Stimulated activated CD8-positive, alpha-beta memory T cell treated with anti-CD3 and anti-CD28 coated beads, Interleukin-15, amount 100 ng/mL, for 48 hours (primary cell): Measurements from ENCODE around the gene LOXL3.
"Not testable (repeated sequence)": the region's sequence is repeated elsewhere in the genome, so short reads cannot be mapped to it uniquely, and the experiment has no call there.

Source experiments
- DNase-seq, 2 donors: peaks; one replicate each; pipeline ENCODE4 v3.0.0-alpha.2; 2020; ENCODE audit warnings: low read depth in 2 of 2

LOXL3 gene

DNA sequence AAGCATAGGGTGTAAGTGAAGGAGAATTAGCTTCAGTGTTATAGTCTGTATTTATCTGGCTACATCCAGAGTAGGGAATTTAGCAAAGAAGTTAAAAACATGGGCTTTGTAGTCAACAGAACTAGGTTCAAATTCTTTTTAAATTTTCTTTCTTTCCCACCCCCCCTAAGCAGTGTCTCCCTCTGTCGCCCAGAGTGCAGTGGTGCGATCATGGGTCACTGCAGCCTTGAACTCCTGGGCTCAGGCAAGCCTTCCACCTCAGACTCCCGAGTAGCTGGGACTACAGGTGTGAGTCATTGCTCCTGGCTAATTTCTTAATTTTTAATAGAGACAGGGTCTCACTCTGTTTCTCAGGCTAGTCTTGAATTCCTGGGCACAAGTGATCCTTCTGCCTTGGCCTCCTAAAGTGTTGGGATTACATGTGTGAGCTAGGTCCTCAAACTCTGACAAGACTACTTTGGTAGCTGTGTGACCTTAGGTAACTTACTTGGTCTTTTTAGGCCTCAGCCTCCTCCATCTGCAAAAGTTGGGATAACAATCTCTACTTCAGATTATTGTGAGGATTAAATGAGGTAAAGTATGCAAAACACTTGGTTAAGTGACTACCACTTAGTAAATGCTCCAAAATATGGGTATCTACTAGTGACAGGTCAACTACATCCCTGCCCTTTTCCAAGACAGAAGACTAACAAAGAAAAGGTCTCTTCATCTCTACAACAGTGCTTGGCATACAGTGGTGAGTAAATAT lies 18.6 kb upstream of the LOXL3 start:
- DNase-seq, result no peak

DNA sequence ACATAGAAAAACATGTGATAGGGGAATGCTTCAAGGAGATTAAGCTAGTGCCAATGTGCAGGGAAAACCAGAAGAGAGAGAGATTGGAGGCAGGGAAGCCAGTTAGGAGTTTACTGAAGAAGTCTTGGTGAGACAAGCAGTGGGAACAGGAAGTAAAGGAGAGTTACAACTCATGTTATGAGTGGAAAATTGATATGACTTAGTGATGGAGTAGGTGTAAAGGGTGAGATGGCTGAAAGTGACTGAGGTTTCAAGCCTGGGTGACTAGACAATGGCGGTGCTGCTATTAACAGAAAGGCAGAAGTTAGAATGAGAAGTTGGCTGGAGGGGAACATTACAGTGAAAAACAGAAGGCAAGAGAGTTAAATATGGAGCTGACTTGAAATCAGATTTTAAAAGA lies 17.3 kb upstream of the LOXL3 start:
- no peak for DNase-seq

- DNase-seq, result no peak
Measured at GRCh38 chr2:74569686-74570085, 15.9 kb upstream of the LOXL3 start.

DNA sequence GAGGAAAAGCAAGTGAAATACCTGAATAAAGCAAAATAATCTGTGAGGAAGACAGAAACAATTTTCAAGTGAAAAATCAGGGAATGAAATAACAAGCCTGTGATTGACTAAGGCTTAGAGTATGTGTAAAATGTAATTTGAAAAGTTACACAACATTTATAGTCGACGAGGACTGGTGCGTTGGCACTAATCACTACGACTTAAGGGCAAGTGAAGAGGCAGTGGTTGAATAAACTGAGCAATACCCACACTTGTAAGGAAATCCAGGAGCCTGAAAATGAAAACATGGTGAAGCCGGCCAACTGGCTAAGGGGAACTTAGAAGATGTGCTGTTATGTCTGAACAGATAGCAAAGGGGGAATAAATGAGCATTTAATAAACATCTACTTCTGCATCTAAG lies 14.1 kb upstream of the LOXL3 start:
- DNase-seq, result no peak

GRCh38 chr2:74566754-74567085 lies 13.0 kb upstream of the LOXL3 start:
- DNase-seq, result no peak

- DNase-seq, result no peak
Measured at GRCh38 chr2:74566076-74566753, 12.5 kb upstream of the LOXL3 start.

GRCh38 chr2:74564222-74564621 lies 10.5 kb upstream of the LOXL3 start:
- DNase-seq, result no peak

GRCh38 chr2:74562126-74562775 lies 8.5 kb upstream of the LOXL3 start:
- no peak for DNase-seq

DNA sequence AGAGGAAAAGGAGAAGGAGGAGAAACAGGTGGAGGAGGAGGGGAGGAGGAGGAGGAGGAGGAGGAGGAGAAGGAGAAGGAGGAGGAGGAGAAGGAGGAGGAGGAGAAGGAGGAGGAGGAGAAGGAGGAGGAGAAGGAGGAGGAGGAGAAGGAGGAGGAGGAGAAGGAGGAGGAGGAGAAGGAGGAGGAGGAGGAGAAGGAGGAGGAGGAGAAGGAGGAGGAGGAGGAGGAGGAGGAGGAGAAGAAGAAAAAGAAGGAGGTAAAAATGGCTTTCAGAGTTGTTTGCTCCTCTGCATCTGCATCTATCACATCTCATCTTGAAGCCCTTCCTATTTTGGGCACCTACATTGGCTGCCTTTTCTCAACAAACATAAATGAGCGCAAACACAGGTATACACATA lies 7.3 kb upstream of the LOXL3 start:
- DNase-seq, result not testable (repeated sequence)

DNA sequence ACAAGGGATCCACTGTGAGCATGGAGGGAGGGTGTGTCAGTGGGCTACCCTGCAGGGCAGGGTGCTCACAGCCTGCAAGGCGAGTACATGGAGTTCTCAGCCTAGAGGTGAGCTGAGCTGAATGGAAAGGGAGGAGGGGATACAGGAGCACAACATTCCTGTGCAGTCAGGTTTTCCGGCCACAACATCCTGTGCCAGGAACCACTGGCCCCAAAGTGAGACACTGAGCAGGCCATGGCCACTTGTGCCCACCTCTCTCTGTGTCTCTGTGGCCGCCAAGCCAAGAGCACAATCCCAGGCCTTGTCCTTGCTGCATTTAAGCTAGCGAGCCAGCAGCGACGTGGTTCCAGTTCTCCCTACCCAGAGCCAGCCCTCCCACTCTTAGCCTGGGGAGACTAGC lies 6.8 kb upstream of the LOXL3 start:
- DNase-seq, result no peak

- DNase-seq, result no peak
Measured at GRCh38 chr2:74559912-74560311, 6.2 kb upstream of the LOXL3 start.

- DNase-seq, result no peak
Measured at GRCh38 chr2:74558284-74559230, 4.8 kb upstream of the LOXL3 start.

DNA sequence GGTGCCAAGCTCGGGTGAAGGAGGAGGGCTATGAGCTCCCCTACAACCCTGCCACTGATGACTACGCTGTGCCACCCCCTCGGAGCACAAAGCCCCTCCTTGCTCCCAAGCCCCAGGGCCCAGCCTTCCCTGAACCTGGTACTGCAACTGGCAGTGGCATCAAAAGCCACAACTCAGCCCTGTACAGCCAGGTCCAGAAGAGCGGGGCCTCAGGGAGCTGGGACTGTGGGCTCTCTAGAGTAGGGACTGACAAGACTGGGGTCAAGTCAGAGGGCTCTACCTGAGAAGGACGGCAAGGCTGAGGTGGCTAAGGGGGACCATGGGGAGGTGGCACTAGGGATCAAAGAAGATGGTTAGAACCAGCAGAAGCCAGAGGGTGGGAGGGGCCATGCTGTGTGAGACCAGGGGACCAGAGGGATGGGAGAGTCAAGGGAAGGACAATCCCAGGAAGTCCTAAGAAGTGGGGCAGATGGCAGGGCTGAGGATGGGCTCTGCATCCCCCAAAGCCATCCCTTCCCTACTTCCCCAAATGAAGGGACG lies 3.2 kb upstream of the LOXL3 start:
- DNase-seq, result no peak

DNA sequence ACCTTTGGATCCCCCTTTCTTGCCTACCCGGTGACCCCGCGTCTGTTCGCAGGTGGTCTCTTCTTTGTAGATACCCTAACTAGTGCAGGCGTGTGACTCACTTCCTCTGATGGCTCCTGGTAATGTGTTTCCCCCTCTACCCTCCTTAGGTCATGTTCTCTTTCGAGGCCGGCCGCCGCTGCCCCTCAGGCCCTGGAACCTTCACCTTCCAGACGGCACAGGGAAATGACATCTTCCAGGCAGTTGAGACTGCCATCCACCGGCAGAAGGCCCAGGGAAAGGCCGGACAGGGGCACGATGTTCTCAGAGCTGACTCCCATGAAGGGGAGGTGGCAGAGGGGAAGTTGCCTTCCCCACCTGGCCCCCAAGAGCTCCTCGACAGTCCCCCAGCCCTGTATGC lies 2.4 kb upstream of the LOXL3 start:
- DNase-seq, result no peak

DNA sequence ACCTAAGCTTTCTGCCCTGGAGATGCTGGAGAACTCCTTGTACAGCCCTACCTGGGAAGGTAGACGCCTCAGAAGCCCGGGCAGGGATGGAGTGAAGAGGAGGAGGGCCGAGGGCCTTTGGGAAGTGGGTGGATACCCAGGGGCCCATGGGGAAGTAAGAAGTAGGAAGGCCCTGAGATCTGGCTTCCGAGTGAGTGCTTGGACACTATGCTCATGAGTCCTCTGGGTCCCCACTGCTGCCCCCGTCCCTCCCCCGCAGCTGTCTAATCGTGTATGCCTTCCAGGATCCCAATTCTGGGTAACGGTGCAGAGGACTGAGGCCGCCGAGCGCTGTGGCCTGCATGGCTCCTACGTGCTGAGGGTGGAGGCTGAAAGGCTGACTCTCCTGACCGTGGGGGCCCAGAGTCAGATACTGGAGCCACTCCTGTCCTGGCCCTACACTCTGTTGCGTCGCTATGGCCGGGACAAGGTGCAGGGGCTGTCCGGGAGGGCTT lies 1.9 kb upstream of the LOXL3 start:
- no peak for DNase-seq

DNA sequence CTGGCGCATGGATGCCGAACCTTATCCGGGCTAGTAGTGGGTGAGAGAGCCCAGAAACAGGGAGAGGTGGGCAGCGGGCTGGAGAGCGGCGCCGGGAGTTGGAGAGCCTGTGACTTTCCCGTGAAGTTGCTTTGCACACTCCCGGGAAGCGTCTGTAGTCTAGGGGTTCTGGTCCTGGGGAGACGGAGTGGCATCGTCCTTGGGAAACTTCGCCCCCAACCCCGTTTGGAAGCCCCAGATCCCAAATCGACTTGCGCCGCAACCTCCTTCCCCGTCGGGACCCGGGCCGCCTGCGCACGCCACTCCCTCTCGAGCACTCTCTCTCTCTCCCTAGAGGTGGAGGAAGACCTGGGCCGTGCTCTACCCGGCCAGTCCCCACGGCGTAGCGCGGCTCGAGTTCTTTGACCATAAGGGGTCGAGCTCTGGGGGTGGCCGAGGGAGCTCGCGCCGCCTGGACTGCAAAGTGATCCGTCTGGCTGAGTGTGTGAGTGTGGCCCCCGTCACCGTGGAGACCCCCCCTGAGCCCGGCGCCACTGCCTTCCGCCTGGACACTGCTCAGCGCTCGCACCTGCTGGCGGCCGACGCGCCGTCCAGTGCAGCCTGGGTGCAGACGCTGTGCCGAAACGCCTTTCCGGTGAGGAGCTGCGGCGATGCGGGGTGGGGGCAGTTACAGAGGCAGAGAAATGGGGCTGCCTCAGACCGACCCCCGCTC lies 1.2 kb upstream of the LOXL3 start:
- no peak for DNase-seq

GRCh38 chr2:74552914-74553811 lies 579 bp downstream of the LOXL3 start:
- no peak for DNase-seq

GRCh38 chr2:74551942-74552913 lies 1.5 kb downstream of the LOXL3 start:
- no peak for DNase-seq

GRCh38 chr2:74551530-74551929 lies 2.2 kb downstream of the LOXL3 start:
- DNase-seq, result no peak
